Spleen (tissue), 7 donors: ENCODE data around the gene SSBP3.

Experiments used
- POLR2AphosphoS5 ChIP-seq, 3 donors: sonication (generic); formaldehyde crosslinking; IDR thresholded peaks; one replicate each; pipeline ENCODE4 v1.5.1; 2017; ENCODE audit warnings: antibody characterized with exemption in 3 of 3
- TF ChIP-seq, protein P1 (sequence below), 11 experiments: fragments of 200-600 bp in 7 of 11; fragments of 450-650 bp in 4 of 11; sonication (generic) in 4 of 11; IDR thresholded peaks in 8 of 11; conservative IDR thresholded peaks in 3 of 11; 1 replicate in 7 of 11; 2 replicates in 4 of 11; pipeline versions ENCODE4 v1.4.0 to v1.8.0; 2016 to 2021; ENCODE audit warnings: antibody characterized with exemption in 11 of 11, inconsistent platforms in 4 of 11, mild to moderate bottlenecking in 1 of 11
- donor health status: DM: no; HTN: no; CAD: no; lungs with moderate emphysema.
- donor health status: DM: no; HTN: no; CAD: no.
- donor health status: DM: no; HTN: no; CAD: no.

DNA sequence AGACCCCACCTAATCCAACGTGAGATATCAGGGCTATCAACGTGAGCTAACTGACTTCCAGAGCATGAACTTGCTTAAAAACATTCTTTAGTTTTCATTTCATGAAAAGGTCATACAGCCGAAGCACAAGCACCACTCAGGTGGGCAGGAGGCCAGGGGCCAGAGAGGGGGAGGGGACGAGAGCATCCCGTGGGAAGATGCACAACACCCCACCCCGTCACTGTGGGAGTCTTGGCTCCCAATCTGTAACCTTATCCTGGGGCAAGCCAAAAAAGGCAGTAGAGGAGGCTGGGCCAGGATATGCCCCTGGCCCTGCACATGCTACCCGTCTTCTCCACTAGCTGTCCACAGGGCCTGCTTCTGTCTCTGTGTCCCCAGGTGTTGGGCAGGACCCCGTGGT lies 31.4 kb downstream of the SSBP3 start:
- TF ChIP-seq, protein P1, sequence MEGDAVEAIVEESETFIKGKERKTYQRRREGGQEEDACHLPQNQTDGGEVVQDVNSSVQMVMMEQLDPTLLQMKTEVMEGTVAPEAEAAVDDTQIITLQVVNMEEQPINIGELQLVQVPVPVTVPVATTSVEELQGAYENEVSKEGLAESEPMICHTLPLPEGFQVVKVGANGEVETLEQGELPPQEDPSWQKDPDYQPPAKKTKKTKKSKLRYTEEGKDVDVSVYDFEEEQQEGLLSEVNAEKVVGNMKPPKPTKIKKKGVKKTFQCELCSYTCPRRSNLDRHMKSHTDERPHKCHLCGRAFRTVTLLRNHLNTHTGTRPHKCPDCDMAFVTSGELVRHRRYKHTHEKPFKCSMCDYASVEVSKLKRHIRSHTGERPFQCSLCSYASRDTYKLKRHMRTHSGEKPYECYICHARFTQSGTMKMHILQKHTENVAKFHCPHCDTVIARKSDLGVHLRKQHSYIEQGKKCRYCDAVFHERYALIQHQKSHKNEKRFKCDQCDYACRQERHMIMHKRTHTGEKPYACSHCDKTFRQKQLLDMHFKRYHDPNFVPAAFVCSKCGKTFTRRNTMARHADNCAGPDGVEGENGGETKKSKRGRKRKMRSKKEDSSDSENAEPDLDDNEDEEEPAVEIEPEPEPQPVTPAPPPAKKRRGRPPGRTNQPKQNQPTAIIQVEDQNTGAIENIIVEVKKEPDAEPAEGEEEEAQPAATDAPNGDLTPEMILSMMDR (IDR thresholded peaks at IDR 0.05 in 8 of 11, conservative IDR thresholded peaks at IDR 0.05 in 3 of 11) = no peak
- no peak for TF ChIP-seq POLR2AphosphoS5 (IDR thresholded peaks at IDR 0.05)
